IMR-90 (cell line): Measurements from ENCODE around the gene ARMCX4. TPM values are rescaled to one million over a fixed set of nuclear protein-coding genes. Genes with fewer than 3 reads are reported as not detected.

Experiments
- ATAC-seq: fragments of 200-7000 bp; cut with Tn5 transposase; 2 replicates; pipeline ENCODE4 v1.9.1; 2020; ENCODE audit warnings: low read depth, mild to moderate bottlenecking, moderate library complexity
- BruUV-seq: library from RNA; stranded (reverse); fragments of 400-500 nt; replicated peaks from 2 replicates; lab custom pipeline; 2021; lab: Mats Ljungman, UMichigan
- CTCF ChIA-PET: fragments of 300-600 bp; formaldehyde crosslinking; extraction: SDS; loops from one replicate; lab custom pipeline; 2021; ENCODE audit warnings: antibody characterized with exemption; lab: Yijun Ruan, JAX
- POLR2A ChIA-PET: fragments of 300-600 bp; sonication (Branson Sonifier 250); formaldehyde crosslinking; loops from one replicate; lab custom pipeline; 2022; ENCODE audit warnings: antibody characterized with exemption; ENCODE audit not compliant: unreplicated experiment; lab: Charles Lee
- DNase-seq: peaks from one replicate; pipeline ENCODE4 v3.0.0; 2013
- H2AFZ ChIP-seq: replicated peaks from 2 replicates; pipeline ENCODE3; 2013; ENCODE audit warnings: low read length, mild to moderate bottlenecking; ENCODE audit not compliant: poor library complexity
- H2AK5ac ChIP-seq: 2 replicates; pipeline ENCODE4 v1.6.1; 2013; ENCODE audit warnings: low read depth, low read length, inconsistent platforms
- H2AK9ac ChIP-seq: replicated peaks from 2 replicates; pipeline ENCODE3; 2013; ENCODE audit warnings: mild to moderate bottlenecking, low read depth, low read length, moderate library complexity; ENCODE audit not compliant: poor library complexity
- H2BK120ac ChIP-seq: 2 replicates; pipeline ENCODE4 v1.6.1; 2013; ENCODE audit warnings: low read depth, low read length, inconsistent platforms
- H2BK15ac ChIP-seq: 3 replicates; pipeline ENCODE4 v1.6.1; 2013; ENCODE audit warnings: low read depth, low read length, inconsistent platforms
- H2BK20ac ChIP-seq: 2 replicates; pipeline ENCODE4 v1.6.1; 2013; ENCODE audit warnings: low read depth, mild to moderate bottlenecking, inconsistent platforms, low read length, moderate library complexity
- H2BK5ac ChIP-seq: 2 replicates; pipeline ENCODE4 v1.6.1; 2013; ENCODE audit warnings: mild to moderate bottlenecking, low read depth, low read length, inconsistent platforms; ENCODE audit not compliant: poor library complexity, severe bottlenecking
- H3K14ac ChIP-seq: replicated peaks from 2 replicates; pipeline ENCODE4 v1.6.1; 2013; ENCODE audit warnings: low read depth, low read length, inconsistent platforms
- H3K18ac ChIP-seq: 2 replicates; pipeline ENCODE4 v1.6.1; 2013; ENCODE audit warnings: low read depth, low read length, control low read depth
- H3K23ac ChIP-seq: 2 replicates; pipeline ENCODE4 v1.6.1; 2013; ENCODE audit warnings: low read depth, low read length, inconsistent platforms
- H3K27ac ChIP-seq: 2 replicates; pipeline ENCODE4 v1.5.1; 2013; ENCODE audit warnings: mild to moderate bottlenecking, control low read depth, low read length; ENCODE audit not compliant: insufficient read depth
- H3K27me3 ChIP-seq: 2 replicates; pipeline ENCODE4 v1.6.1; 2013; ENCODE audit warnings: low read length; ENCODE audit not compliant: control insufficient read depth, insufficient read depth
- H3K36me3 ChIP-seq: 2 replicates; pipeline ENCODE4 v1.6.1; 2013; ENCODE audit warnings: low read length, mixed read lengths; ENCODE audit not compliant: control insufficient read depth, insufficient read depth
- H3K4ac ChIP-seq: 2 replicates; pipeline ENCODE4 v1.6.1; 2013; ENCODE audit warnings: low read depth, low read length, inconsistent platforms
- H3K4me1 ChIP-seq: 2 replicates; pipeline ENCODE4 v1.6.1; 2013; ENCODE audit warnings: low read length, mixed read lengths; ENCODE audit not compliant: control insufficient read depth, insufficient read depth
- H3K4me2 ChIP-seq: 2 replicates; pipeline ENCODE4 v1.6.1; 2013; ENCODE audit warnings: low read depth, mild to moderate bottlenecking, control low read depth, low read length, moderate library complexity
- H3K4me3 ChIP-seq: 2 replicates; pipeline ENCODE4 v1.5.1; 2013; ENCODE audit warnings: low read depth, mild to moderate bottlenecking, control low read depth, low read length, moderate library complexity; ENCODE audit not compliant: insufficient read depth
- H3K56ac ChIP-seq: 2 replicates; pipeline ENCODE4 v1.6.1; 2013; ENCODE audit warnings: low read length, inconsistent platforms; ENCODE audit not compliant: insufficient read depth; ENCODE audit errors: extremely low read depth
- H3K79me1 ChIP-seq, 2 experiments: 2 replicates each; pipeline ENCODE4 v1.6.1; 2013; ENCODE audit warnings: low read length in 2 of 2, inconsistent platforms in 1 of 2, low read depth in 1 of 2
- H3K9ac ChIP-seq: 2 replicates; pipeline ENCODE4 v1.6.1; 2013; ENCODE audit warnings: low read depth, low read length, control low read depth
- H3K9me1 ChIP-seq: 2 replicates; pipeline ENCODE4 v1.6.1; 2013; ENCODE audit warnings: low read length, inconsistent platforms; ENCODE audit not compliant: insufficient read depth
- H3K9me3 ChIP-seq: 2 replicates; pipeline ENCODE4 v1.6.1; 2013; ENCODE audit warnings: low read length; ENCODE audit not compliant: control insufficient read depth, insufficient read depth
- H4K20me1 ChIP-seq: 2 replicates; pipeline ENCODE4 v1.6.1; 2013; ENCODE audit warnings: low read length, inconsistent platforms; ENCODE audit not compliant: insufficient read depth
- H4K5ac ChIP-seq: 2 replicates; pipeline ENCODE4 v1.6.1; 2013; ENCODE audit warnings: mild to moderate bottlenecking, low read depth, low read length, control low read depth
- H4K8ac ChIP-seq, 2 experiments: 2 replicates each; pipeline ENCODE4 v1.6.1; 2013; ENCODE audit warnings: low read depth in 2 of 2, low read length in 2 of 2, control low read depth in 1 of 2, inconsistent platforms in 1 of 2
- H4K91ac ChIP-seq: 2 replicates; pipeline ENCODE4 v1.6.1; 2013; ENCODE audit warnings: low read depth, low read length, inconsistent platforms; ENCODE audit not compliant: insufficient read depth
- BHLHE40 ChIP-seq: fragments of 150-350 bp; IDR thresholded peaks from 2 replicates; pipeline ENCODE4 v1.6.1; 2016; ENCODE audit warnings: mild to moderate bottlenecking, low read depth, low read length
- CEBPB ChIP-seq: IDR thresholded peaks from 2 replicates; pipeline ENCODE4 v1.6.1; 2012; ENCODE audit warnings: low read depth, low read length, improper control_type of control experiment
- CHD1 ChIP-seq: IDR thresholded peaks from 2 replicates; pipeline ENCODE4 v1.6.1; 2012; ENCODE audit warnings: low read depth, low read length, improper control_type of control experiment
- CTCF ChIP-seq: conservative IDR thresholded peaks from 2 replicates; pipeline ENCODE4 v1.5.1; 2012; ENCODE audit warnings: mild to moderate bottlenecking, low read depth, low read length, improper control_type of control experiment
- ELK1 ChIP-seq: fragments of 150-350 bp; IDR thresholded peaks from 2 replicates; pipeline ENCODE4 v1.6.1; 2016; ENCODE audit warnings: low read depth, mild to moderate bottlenecking, low read length, moderate library complexity, borderline replicate concordance
- FOS ChIP-seq: fragments of 150-350 bp; IDR thresholded peaks from 2 replicates; pipeline ENCODE4 v1.6.1; 2016; ENCODE audit warnings: low read depth, low read length
- MAFK ChIP-seq: IDR thresholded peaks from 2 replicates; pipeline ENCODE4 v1.6.1; 2012; ENCODE audit warnings: low read depth, low read length, improper control_type of control experiment
- MAZ ChIP-seq: IDR thresholded peaks from 2 replicates; pipeline ENCODE4 v1.6.1; 2012; ENCODE audit warnings: low read depth, mild to moderate bottlenecking, low read length, improper control_type of control experiment, moderate library complexity, borderline replicate concordance
- MXI1 ChIP-seq: IDR thresholded peaks from 2 replicates; pipeline ENCODE4 v1.6.1; 2012; ENCODE audit warnings: low read depth, mild to moderate bottlenecking, low read length, moderate library complexity, borderline replicate concordance
- NFE2L2 ChIP-seq: fragments of 150-350 bp; IDR thresholded peaks from 2 replicates; pipeline ENCODE4 v1.6.1; 2016; ENCODE audit warnings: low read depth, mild to moderate bottlenecking, low read length
- POLR2A ChIP-seq: IDR thresholded peaks from 2 replicates; pipeline ENCODE4 v1.6.1; 2012; ENCODE audit warnings: mild to moderate bottlenecking, low read depth, low read length
- RAD21 ChIP-seq: IDR thresholded peaks from 2 replicates; pipeline ENCODE4 v1.6.1; 2012; ENCODE audit warnings: low read length, improper control_type of control experiment
- RCOR1 ChIP-seq: IDR thresholded peaks from 2 replicates; pipeline ENCODE4 v1.6.1; 2012; ENCODE audit warnings: mild to moderate bottlenecking, low read length, improper control_type of control experiment; ENCODE audit not compliant: insufficient replicate concordance
- RFX5 ChIP-seq: IDR thresholded peaks from 2 replicates; pipeline ENCODE4 v1.8.0; 2012; ENCODE audit warnings: low read depth, mild to moderate bottlenecking, low read length, moderate library complexity
- SMC3 ChIP-seq: fragments of 150-350 bp; IDR thresholded peaks from 2 replicates; pipeline ENCODE4 v1.6.1; 2016; ENCODE audit warnings: low read depth, mild to moderate bottlenecking, antibody characterized with exemption, low read length, moderate library complexity
- USF2 ChIP-seq: fragments of 150-350 bp; IDR thresholded peaks from 2 replicates; pipeline ENCODE4 v1.6.1; 2017; ENCODE audit warnings: mild to moderate bottlenecking, antibody characterized with exemption, low read length, low read depth
- WGBS, 2 experiments: methylation state at CpG; one replicate each; pipeline versions ENCODE4 v1.1.5 to v1.1.7; 2013; ENCODE audit warnings: missing lambda C conversion rate in 2 of 2; ENCODE audit not compliant: insufficient read length in 1 of 2; ENCODE audit errors: extremely low coverage in 2 of 2; 5-methylcytosine and 5-hydroxymethylcytosine counted together
- dilution Hi-C: fragments of 300-500 bp; cut with HindIII; formaldehyde crosslinking; loops from one replicate; pipeline ENCODE4 v1.14.3; 2018; ENCODE audit warnings: low sequenced_read_pairs; ENCODE audit not compliant: unreplicated experiment
- in situ Hi-C: fragments of 300-500 bp; cut with MboI; formaldehyde crosslinking; loops from 3 replicates; pipeline ENCODE4 v1.14.3; 2019; ENCODE audit warnings: low sequenced_read_pairs, inconsistent platforms, mixed read lengths
- intact Hi-C: fragments of 100-400 bp; cut with micrococcal nuclease; formaldehyde crosslinking; loops from 2 replicates; pipeline ENCODE4 v1.10.0; 2022
- polyA plus RNA-seq, 3 experiments: library from polyadenylated mRNA; depleted of rRNA; stranded (reverse); fragments of >200 nt; gene quantifications; 2 replicates each; pipeline ENCODE4 v1.2.3, GENCODE V29; 2012; ENCODE audit warnings: low replicate concordance in 1 of 3
- total RNA-seq: library from RNA; depleted of rRNA; stranded (reverse); fragments of >200 nt; gene quantifications from 2 replicates; pipeline ENCODE4 v1.2.3, GENCODE V29; 2012

Gene ARMCX4
- total and polyA plus RNA-seq, 2 of the 4 experiments (the other 2 are of a cell fraction), result 2.3 to 4.2 TPM

- WGBS, 2 experiments, result no CpG with 5 or more reads among the region's 4 CpGs
- Histone ChIP-seq H3K27ac (no peak overlapping the region), H3K4me2 (no peak overlapping the region), H2BK120ac (no peak overlapping the region), H3K18ac (no peak overlapping the region), H3K79me1 (no peaks in the 10 kb centered on the region), H3K4me3 (no peak overlapping the region), H4K91ac (no peak overlapping the region), H3K23ac (no peak overlapping the region), H2BK5ac (no peak overlapping the region), H2AK9ac (no peak overlapping the region), H3K4me1 (no peaks in the 10 kb centered on the region), H4K8ac (no peak overlapping the region), H2AFZ (no peak overlapping the region), H2BK20ac (no peak overlapping the region), H4K20me1 (no peaks in the 10 kb centered on the region), H3K36me3 (no peaks in the 10 kb centered on the region), H3K9me3 (no peaks in the 10 kb centered on the region), H3K56ac (no peak overlapping the region), H3K27me3 (no peaks in the 10 kb centered on the region), H3K9me1 (no peaks in the 10 kb centered on the region), H3K14ac (no peak overlapping the region), H2BK15ac (no peak overlapping the region), H2AK5ac (no peak overlapping the region), H3K9ac (no peak overlapping the region), H3K4ac (no peak overlapping the region), H4K5ac (no peak overlapping the region)
- DNase-seq (no peak), ATAC-seq (no peak)
- CTCF ChIA-PET, result no interaction called here
- dilution Hi-C loops (no loop called here), intact Hi-C loops (no loop called here), in situ Hi-C loops (no loop called here)
- no TSS peak for BruUV-seq
- TF ChIP-seq POLR2A, result no peak
- no peak for TF ChIP-seq RCOR1
- TF ChIP-seq MXI1, result no peak
- no peak for TF ChIP-seq RAD21
- no peak for TF ChIP-seq USF2
- TF ChIP-seq RFX5, result no peak
- no peak for TF ChIP-seq CHD1
- no peak for TF ChIP-seq MAFK
- no peak for TF ChIP-seq FOS
- no peak for TF ChIP-seq NFE2L2
- no peak for TF ChIP-seq ELK1
- no peak for TF ChIP-seq BHLHE40
- TF ChIP-seq SMC3, result no peak
- no peak for TF ChIP-seq CEBPB
- TF ChIP-seq CTCF, result no peak
- no peak for TF ChIP-seq MAZ
- POLR2A ChIA-PET, result no interaction called here
Measured at GRCh38 chrX:101507986-101508385, 22.7 kb downstream of the ARMCX4 start.
